Thyroid gland (tissue), 4 donors: ENCODE data around the gene LILRB5.
"Not testable (repeated sequence)": the region's sequence is repeated elsewhere in the genome, so short reads cannot be mapped to it uniquely, and the experiment has no call there.

Experiments used
- POLR2A ChIP-seq, 2 donors: fragments of 450-650 bp; IDR thresholded peaks; one replicate each; pipeline ENCODE4 v1.6.1; 2017; ENCODE audit warnings: antibody characterized with exemption in 2 of 2, mild to moderate bottlenecking in 2 of 2, moderate library complexity in 1 of 2
- TF ChIP-seq, protein P1 (sequence below), 6 experiments: fragments of 200-600 bp in 3 of 6; fragments of 450-650 bp in 3 of 6; sonication (generic) in 3 of 6; IDR thresholded peaks; one replicate each; pipeline ENCODE4 v1.5.1; 2016 to 2019; ENCODE audit warnings: antibody characterized with exemption in 6 of 6, mild to moderate bottlenecking in 2 of 6, inconsistent platforms in 1 of 6, moderate library complexity in 1 of 6

GRCh38 chr19:54239491-54240371, 17.3 kb downstream of the LILRB5 start:
- TF ChIP-seq, protein P1, sequence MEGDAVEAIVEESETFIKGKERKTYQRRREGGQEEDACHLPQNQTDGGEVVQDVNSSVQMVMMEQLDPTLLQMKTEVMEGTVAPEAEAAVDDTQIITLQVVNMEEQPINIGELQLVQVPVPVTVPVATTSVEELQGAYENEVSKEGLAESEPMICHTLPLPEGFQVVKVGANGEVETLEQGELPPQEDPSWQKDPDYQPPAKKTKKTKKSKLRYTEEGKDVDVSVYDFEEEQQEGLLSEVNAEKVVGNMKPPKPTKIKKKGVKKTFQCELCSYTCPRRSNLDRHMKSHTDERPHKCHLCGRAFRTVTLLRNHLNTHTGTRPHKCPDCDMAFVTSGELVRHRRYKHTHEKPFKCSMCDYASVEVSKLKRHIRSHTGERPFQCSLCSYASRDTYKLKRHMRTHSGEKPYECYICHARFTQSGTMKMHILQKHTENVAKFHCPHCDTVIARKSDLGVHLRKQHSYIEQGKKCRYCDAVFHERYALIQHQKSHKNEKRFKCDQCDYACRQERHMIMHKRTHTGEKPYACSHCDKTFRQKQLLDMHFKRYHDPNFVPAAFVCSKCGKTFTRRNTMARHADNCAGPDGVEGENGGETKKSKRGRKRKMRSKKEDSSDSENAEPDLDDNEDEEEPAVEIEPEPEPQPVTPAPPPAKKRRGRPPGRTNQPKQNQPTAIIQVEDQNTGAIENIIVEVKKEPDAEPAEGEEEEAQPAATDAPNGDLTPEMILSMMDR (IDR thresholded peaks at IDR 0.05) = not testable (repeated sequence)
- not testable (repeated sequence) for TF ChIP-seq POLR2A (IDR thresholded peaks at IDR 0.05)
